GM21723 (cell line): ENCODE results near the gene BBS7.

ENCODE experiments used
- ATAC-seq: cut with Tn5 transposase; IDR thresholded peaks from one replicate; pipeline ENCODE4 v1.9.1; 2021; ENCODE audit warnings: mild to moderate bottlenecking, moderate library complexity; ENCODE audit not compliant: unreplicated experiment

The BBS7 gene

GRCh38 chr4:121827853-121828252, 42.4 kb downstream of the BBS7 start:
- ATAC-seq = no peak

GRCh38 chr4:121824950-121825349, 45.3 kb downstream of the BBS7 start:
- ATAC-seq = no peak

- peak; percentile 1 for ATAC-seq
These were observed 46.1 kb downstream of the BBS7 start for GRCh38 chr4:121824171-121824527.

- peak; percentile 95 for ATAC-seq
These were observed 46.6 kb downstream of the BBS7 start, which contains the start of gene CCNA2 for GRCh38 chr4:121823505-121824170. CCNA2 (minus strand) TSS chr4:121823883; CDS start chr4:121823628, 255 bp downstream.

GRCh38 chr4:121822796-121823504, 47.3 kb downstream of the BBS7 start:
- ATAC-seq = peak; percentile 50

- no peak for ATAC-seq
These were observed 48.2 kb downstream of the BBS7 start for GRCh38 chr4:121822047-121822446.

- ATAC-seq = no peak
These were observed 50.9 kb downstream of the BBS7 start for GRCh38 chr4:121819216-121819965.

GRCh38 chr4:121818215-121818614, 52.1 kb downstream of the BBS7 start:
- no peak for ATAC-seq

- no peak for ATAC-seq
These were observed 52.6 kb downstream of the BBS7 start for GRCh38 chr4:121817701-121818100.

- ATAC-seq = no peak
These were observed 53.3 kb downstream of the BBS7 start for GRCh38 chr4:121817006-121817405.

- no peak for ATAC-seq
These were observed 55.5 kb downstream of the BBS7 start for GRCh38 chr4:121814756-121815155.

GRCh38 chr4:121811122-121811521, 59.2 kb downstream of the BBS7 start:
- ATAC-seq = no peak

GRCh38 chr4:121806411-121806810, 63.9 kb downstream of the BBS7 start:
- ATAC-seq = no peak

GRCh38 chr4:121801715-121802075, 68.6 kb downstream of the BBS7 start:
- no peak for ATAC-seq

- peak; percentile 83 for ATAC-seq
These were observed 69.1 kb downstream of the BBS7 start, which contains the start of gene EXOSC9 for GRCh38 chr4:121800961-121801714. EXOSC9 (plus strand) TSS chr4:121801323; CDS start chr4:121801425, 102 bp downstream.

GRCh38 chr4:121800638-121800960, 69.7 kb downstream of the BBS7 start:
- ATAC-seq = peak; percentile 21

- no peak for ATAC-seq
These were observed 70.3 kb downstream of the BBS7 start for GRCh38 chr4:121799867-121800501.

- no peak for ATAC-seq
These were observed 71.0 kb downstream of the BBS7 start for GRCh38 chr4:121799208-121799823.

- no peak for ATAC-seq
These were observed 74.0 kb downstream of the BBS7 start for GRCh38 chr4:121796283-121796682.

- ATAC-seq = no peak
These were observed 75.6 kb downstream of the BBS7 start for GRCh38 chr4:121794505-121795188.
